ENCODE results near the gene ALX3. TPM values are rescaled to one million over a fixed set of nuclear protein-coding genes. Genes with fewer than 3 reads are reported as not detected.

ALX3 gene
- total and polyA plus RNA-seq, 2 of the 4 experiments (the other 2 are of a cell fraction): not detected

DNA sequence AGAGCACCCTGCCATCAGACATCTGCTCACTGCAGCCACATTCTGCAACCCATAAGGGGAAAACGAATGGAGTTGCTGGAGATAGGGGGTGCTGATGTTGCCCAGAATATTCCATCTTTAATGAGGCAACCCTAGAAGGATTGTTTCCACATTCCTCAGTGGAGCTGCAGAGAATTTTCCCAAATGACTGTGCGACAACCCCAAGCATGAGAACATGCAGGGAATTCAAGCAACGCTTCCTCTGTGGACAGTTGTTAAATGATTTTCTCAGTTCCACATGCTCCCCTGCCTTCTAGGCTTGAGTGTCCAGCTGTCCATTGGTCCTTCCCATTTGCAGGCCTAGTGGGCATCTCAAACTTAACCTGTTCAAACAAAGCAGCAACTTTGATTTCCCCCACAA lies 21.3 kb upstream of the ALX3 start:
- TF ChIP-seq MAZ (IDR thresholded peaks at IDR 0.05; ENCODE audit: borderline replicate concordance, low read depth, low read length) (no peak), CHD1 (IDR thresholded peaks at IDR 0.05; ENCODE audit: low read depth, low read length) (no peak), SMC3 (IDR thresholded peaks at IDR 0.05; ENCODE audit: low read depth, low read length) (no peak), RFX5 (IDR thresholded peaks at IDR 0.05; ENCODE audit: low read depth, low read length) (no peak), MXI1 (IDR thresholded peaks at IDR 0.05; ENCODE audit: borderline replicate concordance, low read depth, low read length) (no peak), RAD21 (IDR thresholded peaks at IDR 0.05; ENCODE audit: low read length) (no peak), CEBPB (IDR thresholded peaks at IDR 0.05; ENCODE audit: low read depth, low read length) (no peak)
- TF ChIP-seq, protein P1, sequence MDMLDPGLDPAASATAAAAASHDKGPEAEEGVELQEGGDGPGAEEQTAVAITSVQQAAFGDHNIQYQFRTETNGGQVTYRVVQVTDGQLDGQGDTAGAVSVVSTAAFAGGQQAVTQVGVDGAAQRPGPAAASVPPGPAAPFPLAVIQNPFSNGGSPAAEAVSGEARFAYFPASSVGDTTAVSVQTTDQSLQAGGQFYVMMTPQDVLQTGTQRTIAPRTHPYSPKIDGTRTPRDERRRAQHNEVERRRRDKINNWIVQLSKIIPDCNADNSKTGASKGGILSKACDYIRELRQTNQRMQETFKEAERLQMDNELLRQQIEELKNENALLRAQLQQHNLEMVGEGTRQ (IDR thresholded peaks at IDR 0.05; ENCODE audit: low read depth, low read length): no peak
- TF ChIP-seq, protein P2, sequence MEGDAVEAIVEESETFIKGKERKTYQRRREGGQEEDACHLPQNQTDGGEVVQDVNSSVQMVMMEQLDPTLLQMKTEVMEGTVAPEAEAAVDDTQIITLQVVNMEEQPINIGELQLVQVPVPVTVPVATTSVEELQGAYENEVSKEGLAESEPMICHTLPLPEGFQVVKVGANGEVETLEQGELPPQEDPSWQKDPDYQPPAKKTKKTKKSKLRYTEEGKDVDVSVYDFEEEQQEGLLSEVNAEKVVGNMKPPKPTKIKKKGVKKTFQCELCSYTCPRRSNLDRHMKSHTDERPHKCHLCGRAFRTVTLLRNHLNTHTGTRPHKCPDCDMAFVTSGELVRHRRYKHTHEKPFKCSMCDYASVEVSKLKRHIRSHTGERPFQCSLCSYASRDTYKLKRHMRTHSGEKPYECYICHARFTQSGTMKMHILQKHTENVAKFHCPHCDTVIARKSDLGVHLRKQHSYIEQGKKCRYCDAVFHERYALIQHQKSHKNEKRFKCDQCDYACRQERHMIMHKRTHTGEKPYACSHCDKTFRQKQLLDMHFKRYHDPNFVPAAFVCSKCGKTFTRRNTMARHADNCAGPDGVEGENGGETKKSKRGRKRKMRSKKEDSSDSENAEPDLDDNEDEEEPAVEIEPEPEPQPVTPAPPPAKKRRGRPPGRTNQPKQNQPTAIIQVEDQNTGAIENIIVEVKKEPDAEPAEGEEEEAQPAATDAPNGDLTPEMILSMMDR (conservative IDR thresholded peaks at IDR 0.05; ENCODE audit: low read depth, low read length): no peak
- peaks cover 3% of the 10 kb centered on the region for H3K9me3 ChIP-seq (ENCODE audit: control insufficient read depth, insufficient read depth, low read length)
- intact Hi-C loops (cut with micrococcal nuclease): no loop called here
- H2BK15ac ChIP-seq (ENCODE audit: low read depth, low read length): no peak overlapping the region
- H3K27ac ChIP-seq (ENCODE audit: insufficient read depth, low read length): no peak overlapping the region
- H4K20me1 ChIP-seq (ENCODE audit: insufficient read depth, low read length): no peaks in the 10 kb centered on the region
- ChIA-PET POLR2A (ENCODE audit: unreplicated experiment) (interaction anchor here (0.9 kb wide), 1 partner anchor 57 kb away, joined by 3 read pairs; the partner anchor contains the start of gene STRIP1), CTCF (interaction anchor here (1.0 kb wide), 1 partner anchor 38 kb away, joined by 3 read pairs; no protein-coding TSS in a partner anchor)
- H2BK20ac ChIP-seq (ENCODE audit: low read depth, low read length): no peak overlapping the region
- no peak overlapping the region for H2AK5ac ChIP-seq (ENCODE audit: low read depth, low read length)
- no peak overlapping the region for H3K14ac ChIP-seq (replicated peaks; ENCODE audit: low read depth, low read length)
- H3K4me1 ChIP-seq (ENCODE audit: control insufficient read depth, insufficient read depth, low read length): no peaks in the 10 kb centered on the region; the same call in 1 of the 2 replicates
- no peak overlapping the region for H4K8ac ChIP-seq (ENCODE audit: low read depth in 2 of 2, low read length in 2 of 2)
- no peak overlapping the region for H2AFZ ChIP-seq (replicated peaks; ENCODE audit: low read length, poor library complexity)
- no CpG with 5 or more reads among the region's 3 CpGs for WGBS, 2 experiments (ENCODE audit: extremely low coverage in 2 of 2, insufficient read length in 1 of 2)
- H3K27me3 ChIP-seq (ENCODE audit: control insufficient read depth, insufficient read depth, low read length): peaks cover 64% of the 10 kb centered on the region
- no peak overlapping the region for H3K4me3 ChIP-seq (ENCODE audit: insufficient read depth, low read depth, low read length)
- H3K56ac ChIP-seq (ENCODE audit: extremely low read depth, insufficient read depth, low read length): no peak overlapping the region
- DNase-seq: peak; percentile 25
- H4K5ac ChIP-seq (ENCODE audit: low read depth, low read length): no peak overlapping the region
- ATAC-seq (ENCODE audit: low read depth): 0 out of 2 replicates have a peak, but pooled peaks have one; percentile 9
- BruUV-seq (replicated peaks): no TSS peak
- dilution Hi-C loops (cut with HindIII; ENCODE audit: low sequenced_read_pairs, unreplicated experiment): no loop called here
- in situ Hi-C loops (cut with MboI; ENCODE audit: low sequenced_read_pairs): no loop called here
- H3K4ac ChIP-seq (ENCODE audit: low read depth, low read length): no peak overlapping the region
- no peak overlapping the region for H2AK9ac ChIP-seq (replicated peaks; ENCODE audit: low read depth, low read length, poor library complexity)
- H3K9ac ChIP-seq (ENCODE audit: low read depth, low read length): no peak overlapping the region
- H3K36me3 ChIP-seq (ENCODE audit: control insufficient read depth, insufficient read depth, low read length): no peaks in the 10 kb centered on the region
- no peaks in the 10 kb centered on the region for H3K79me1 ChIP-seq (ENCODE audit: low read depth in 1 of 2, low read length in 2 of 2)
- H4K91ac ChIP-seq (ENCODE audit: insufficient read depth, low read depth, low read length): no peak overlapping the region
- H3K9me1 ChIP-seq (ENCODE audit: insufficient read depth, low read length): no peaks in the 10 kb centered on the region; the same call in 1 of the 2 replicates
- H3K4me2 ChIP-seq (ENCODE audit: low read depth, low read length): no peak overlapping the region
- H2BK120ac ChIP-seq (ENCODE audit: low read depth, low read length): no peak overlapping the region
- no peak overlapping the region for H3K18ac ChIP-seq (ENCODE audit: low read depth, low read length)
- H3K23ac ChIP-seq (ENCODE audit: low read depth, low read length): no peak overlapping the region
- H2BK5ac ChIP-seq (ENCODE audit: low read depth, low read length, poor library complexity, severe bottlenecking): no peak overlapping the region
